NCI-H187 treated with DMSO at 0.1 percent for 48 hours (cell line): ENCODE results near the gene TCHH.
"Not testable (repeated sequence)": the region's sequence is repeated elsewhere in the genome, so short reads cannot be mapped to it uniquely, and the experiment has no call there.

Source experiments
- DNase-seq: peaks from one replicate; lab custom pipeline; 2025; lab: John Stamatoyannopoulos, UW

Gene TCHH, protein sequence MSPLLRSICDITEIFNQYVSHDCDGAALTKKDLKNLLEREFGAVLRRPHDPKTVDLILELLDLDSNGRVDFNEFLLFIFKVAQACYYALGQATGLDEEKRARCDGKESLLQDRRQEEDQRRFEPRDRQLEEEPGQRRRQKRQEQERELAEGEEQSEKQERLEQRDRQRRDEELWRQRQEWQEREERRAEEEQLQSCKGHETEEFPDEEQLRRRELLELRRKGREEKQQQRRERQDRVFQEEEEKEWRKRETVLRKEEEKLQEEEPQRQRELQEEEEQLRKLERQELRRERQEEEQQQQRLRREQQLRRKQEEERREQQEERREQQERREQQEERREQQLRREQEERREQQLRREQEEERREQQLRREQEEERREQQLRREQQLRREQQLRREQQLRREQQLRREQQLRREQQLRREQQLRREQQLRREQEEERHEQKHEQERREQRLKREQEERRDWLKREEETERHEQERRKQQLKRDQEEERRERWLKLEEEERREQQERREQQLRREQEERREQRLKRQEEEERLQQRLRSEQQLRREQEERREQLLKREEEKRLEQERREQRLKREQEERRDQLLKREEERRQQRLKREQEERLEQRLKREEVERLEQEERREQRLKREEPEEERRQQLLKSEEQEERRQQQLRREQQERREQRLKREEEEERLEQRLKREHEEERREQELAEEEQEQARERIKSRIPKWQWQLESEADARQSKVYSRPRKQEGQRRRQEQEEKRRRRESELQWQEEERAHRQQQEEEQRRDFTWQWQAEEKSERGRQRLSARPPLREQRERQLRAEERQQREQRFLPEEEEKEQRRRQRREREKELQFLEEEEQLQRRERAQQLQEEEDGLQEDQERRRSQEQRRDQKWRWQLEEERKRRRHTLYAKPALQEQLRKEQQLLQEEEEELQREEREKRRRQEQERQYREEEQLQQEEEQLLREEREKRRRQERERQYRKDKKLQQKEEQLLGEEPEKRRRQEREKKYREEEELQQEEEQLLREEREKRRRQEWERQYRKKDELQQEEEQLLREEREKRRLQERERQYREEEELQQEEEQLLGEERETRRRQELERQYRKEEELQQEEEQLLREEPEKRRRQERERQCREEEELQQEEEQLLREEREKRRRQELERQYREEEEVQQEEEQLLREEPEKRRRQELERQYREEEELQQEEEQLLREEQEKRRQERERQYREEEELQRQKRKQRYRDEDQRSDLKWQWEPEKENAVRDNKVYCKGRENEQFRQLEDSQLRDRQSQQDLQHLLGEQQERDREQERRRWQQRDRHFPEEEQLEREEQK (N-terminal part only)

DNA sequence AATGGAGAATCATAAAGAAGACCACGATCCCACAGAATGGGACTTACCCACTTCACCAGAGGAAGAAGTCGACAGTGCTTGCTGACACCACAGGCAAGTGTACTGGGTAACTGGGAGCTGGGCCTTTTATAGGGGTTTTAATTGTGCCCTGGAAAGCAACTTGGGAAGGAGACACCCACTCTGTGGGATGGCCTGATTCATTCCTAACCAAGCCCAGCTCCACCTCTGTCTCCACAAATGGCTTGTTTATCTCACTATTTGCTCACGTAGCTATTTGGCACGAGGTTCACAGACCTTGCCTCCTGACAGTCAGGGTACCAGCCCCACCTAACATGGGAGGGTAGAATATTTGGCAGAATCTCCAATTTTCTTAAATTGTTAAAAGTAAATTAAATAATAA lies at the start of gene TCHH:
Gene TCHH (minus strand): TSS at position 101 of the 400 bp plus-strand sequence. CDS start 1,364 bp downstream, outside the sequence.
- DNase-seq = no peak

DNA sequence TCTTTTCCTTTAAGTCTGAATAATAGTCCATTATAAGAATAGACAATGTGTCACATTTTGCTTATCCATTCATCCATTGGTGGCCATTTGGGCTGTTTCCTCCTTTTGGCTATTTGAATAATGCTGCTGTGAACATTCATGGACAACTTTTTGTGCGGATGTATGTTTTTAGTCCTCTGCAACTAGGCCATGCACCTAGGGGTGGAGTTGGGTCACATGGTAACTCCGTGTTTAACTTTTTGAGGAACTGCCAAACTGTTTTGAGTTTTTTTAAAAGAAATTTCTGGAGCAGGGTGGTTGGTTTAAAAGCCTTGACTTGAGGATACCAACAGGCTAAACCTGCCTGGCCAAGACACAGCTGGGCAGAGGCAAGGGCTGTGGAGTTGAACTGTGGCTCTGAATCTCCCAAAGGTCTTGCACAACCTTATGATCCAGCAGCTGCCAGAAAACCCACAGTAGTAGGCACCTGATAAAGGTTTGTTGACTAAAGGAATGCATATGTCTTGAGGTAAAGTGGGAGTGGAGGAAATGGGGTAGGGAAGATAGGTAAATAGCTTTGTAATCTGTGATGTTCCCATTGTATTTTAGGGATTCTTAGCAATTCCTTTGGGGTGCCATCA lies 49.4 kb upstream of the TCHH start:
- no peak for DNase-seq

DNA sequence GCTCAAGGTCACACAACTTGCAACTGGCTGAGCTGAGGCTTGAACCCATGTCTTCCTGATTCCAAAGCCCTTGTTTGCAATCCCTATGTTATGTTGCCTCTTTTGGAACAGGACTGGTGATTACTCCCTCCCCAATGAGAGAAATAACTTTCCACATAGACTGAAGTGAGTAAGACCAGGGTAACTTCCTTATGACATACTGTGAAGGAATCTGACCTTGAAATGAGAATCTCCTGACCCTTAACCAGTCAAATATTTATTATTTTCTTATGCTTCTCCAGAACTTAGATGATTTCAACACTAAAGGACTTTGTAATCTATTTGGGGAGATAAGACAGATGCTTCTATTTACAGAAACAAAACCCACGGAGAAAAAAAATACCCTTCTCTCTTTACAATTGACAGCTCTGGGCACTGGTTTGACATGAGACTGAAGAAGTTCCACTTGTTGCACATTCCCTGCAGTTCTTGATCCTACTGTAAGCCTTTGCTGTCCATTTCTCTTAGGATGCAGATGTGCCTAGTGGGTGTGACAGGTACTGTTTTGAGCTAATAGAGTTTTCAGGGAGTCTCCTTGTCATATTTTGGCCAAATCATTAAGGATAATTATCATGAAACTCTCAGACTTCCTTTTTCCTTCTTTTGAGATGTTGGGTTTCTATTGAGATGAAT lies 47.7 kb upstream of the TCHH start:
- no peak for DNase-seq

DNA sequence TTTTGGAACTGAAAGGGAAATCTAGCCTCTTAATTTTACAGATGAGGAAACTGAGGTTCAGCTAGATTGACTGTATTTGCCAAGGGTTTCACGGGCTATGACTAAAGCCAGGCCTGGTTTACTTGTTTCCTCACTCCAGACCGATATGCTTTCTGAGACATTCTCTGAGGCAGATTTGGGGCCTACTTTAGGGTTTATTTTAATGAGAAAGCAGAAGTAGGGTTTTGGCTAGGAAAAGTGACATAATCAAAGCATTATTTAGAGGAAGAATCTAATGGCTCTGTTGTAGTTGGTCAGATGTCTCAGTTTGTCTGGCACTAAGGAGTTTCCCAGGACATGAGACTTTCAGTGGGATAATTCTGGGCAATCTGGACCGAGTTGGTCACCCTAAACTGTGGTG lies 45.3 kb upstream of the TCHH start:
- DNase-seq = no peak

DNA sequence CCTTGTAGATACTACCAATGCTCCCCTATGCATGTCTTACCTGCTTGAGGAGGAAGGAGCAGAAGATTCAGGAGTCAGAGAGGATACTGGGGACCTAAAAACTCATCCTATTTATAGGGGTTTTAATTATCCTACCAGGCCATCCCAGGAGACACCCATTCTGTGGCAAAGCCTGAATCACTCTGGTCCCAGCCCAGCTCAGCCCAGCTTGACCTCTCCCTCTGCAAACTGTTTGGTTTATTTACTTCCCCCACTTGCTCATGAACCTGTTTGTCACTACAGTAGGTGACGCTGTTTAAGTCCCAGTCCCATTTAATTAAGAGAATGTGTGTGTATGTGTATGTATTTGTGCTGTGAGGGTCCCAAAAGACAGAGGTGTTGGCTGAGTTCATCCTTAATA lies 43.9 kb upstream of the TCHH start, which contains the start of gene RPTN:
Gene RPTN (minus strand): TSS at position 85 of the 400 bp plus-strand sequence. CDS start 1,339 bp downstream, outside the sequence.
- DNase-seq = no peak

DNA sequence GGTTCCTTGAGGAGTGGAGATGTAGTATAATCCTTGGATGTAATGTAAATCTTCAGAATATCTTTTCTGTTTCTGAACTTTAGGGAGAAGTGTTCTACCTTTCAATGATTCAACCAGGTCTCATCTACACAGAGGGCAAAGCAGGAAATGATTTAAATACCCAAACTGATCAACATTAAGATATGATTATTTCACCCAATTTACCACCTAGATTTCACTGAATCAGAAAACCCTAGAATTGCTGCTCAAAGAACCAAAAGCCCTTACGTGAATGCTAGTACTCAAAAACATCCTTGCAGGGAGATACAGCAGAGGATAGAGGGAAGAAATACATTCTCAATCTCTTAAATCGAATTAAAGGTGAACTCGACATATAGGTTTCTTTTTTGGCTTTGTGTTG lies 38.8 kb upstream of the TCHH start:
- DNase-seq = no peak

DNA sequence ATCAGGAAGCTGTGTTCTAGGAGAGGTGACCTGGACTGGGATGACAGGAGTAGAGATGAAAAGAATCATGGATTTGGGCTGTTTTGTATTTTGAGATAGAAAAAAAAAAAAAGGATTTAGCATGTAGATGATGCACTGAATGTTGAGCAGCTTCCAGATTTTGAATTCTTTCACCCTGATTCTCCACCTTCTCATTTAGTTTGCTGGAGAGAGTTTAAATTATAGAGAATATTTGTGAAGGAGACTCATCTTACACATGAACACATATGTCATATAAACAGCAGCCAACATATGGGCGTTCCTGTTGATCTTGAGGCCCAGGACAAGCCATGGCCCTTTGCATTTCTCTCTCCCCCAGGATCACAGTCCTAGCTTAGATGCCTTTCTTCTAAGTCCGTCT lies 36.4 kb upstream of the TCHH start:
- DNase-seq = no peak

DNA sequence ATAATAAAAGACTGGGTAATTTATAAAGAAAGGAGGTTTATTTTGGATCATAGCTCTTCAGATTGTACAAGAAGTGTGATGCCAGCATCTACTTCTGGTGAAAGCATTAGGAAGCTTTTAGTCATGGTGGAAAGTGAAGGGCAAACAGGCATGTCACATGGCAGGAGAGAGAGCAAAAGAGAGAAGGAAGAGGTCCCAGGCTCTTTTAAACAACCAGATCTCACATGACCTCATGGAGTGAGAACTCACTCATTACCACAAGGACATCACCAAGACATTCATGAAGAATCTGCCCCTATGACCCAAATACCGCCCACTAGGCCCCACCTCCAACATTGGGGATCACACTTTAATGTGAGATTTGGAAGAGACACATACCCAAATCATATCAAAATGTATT lies 33.7 kb upstream of the TCHH start:
- DNase-seq = no peak

DNA sequence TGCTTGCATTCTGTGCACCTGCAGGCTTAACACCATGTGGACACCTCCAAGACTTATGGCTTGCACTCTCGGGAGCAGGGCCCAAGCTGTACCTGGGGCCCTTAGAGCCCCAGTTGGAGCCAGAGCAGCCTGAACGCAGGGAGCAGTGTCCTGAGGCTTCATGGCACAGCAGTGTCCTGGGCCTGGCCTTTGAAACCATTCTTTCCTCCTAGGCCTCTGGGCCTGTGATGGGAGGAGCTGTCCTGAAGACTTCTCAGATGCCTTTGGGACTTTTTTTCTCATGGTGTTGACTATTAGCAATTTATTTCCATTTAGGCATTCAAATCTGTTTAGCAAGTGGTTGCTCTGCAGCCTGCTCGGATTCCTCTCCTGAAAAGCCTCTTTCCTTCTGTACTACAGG lies 32.8 kb upstream of the TCHH start:
- DNase-seq = no peak

DNA sequence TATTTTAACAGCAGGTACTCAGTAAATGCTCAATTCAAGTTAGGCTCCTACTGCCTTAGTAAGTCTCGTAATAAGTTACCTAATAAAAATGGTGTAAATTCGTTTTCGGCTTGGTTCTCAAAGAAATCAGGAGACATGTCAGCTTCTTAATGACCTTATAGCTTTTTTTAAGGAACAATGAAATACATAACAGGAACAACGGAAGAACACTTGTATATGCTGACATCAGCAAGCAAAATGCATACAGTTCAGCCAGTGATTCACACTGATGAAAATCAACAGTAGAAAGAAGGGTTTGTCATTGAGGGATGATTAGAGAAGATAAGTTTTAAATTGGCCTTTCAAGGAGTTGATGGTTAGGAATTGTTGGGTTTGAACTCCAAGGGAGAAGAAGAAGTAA lies 30.5 kb upstream of the TCHH start:
- no peak for DNase-seq

DNA sequence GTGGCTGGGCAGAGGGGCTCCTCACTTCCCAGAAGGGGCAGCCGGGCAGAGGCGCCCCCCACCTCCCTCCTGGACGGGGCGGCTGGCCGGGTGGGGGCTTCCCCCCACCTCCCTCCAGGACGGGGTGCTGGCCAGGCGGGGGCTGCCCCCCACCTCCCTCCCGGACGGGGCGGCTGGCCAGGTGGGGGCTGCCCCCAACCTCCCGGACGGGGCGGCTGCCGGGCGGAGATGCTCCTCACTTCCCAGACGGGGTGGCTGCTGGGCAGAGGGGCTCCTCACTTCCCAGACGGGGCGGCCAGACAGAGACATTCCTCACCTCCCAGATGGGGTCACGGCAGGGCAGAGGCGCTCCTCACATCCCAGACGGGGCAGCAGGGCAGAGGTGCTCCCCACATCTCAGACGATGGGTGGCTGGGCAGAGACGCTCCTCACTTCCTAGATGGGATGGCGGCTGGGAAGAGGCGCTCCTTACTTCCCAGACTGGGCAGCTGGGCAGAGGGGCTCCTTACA lies 29.5 kb upstream of the TCHH start:
- not testable (repeated sequence) for DNase-seq

DNA sequence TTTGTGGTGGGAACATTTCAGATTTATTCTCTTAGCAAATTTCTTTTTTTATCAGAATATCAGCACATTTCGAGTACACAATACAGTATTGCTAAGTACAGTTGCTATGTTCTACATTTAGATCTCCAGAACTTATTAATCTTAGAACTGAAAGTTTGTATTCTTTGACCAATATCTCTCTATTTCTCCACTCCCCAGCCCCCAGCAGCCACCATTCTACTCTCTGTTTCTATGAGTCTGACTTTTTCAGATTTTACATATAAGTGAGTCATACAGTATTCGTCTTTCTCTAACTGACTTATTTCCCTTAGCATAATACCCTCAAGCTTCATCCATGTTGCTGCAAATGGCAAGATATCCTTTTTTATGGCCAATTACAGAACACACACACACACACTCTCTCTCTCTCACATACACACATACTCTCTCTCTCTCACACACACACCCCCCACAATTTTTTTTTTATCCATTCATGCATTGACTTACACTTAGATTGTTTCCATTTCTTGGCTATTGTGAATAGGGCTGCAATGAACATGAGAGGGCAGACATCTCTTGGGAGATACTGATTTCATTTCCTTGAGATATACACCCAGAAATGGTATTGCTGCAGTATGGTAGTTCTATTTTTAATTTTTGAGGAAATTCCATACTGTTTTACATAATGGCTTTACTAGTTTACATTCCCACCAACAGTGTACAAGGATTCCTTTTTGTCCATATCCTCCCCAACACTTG lies 28.1 kb upstream of the TCHH start:
- DNase-seq = no peak

DNA sequence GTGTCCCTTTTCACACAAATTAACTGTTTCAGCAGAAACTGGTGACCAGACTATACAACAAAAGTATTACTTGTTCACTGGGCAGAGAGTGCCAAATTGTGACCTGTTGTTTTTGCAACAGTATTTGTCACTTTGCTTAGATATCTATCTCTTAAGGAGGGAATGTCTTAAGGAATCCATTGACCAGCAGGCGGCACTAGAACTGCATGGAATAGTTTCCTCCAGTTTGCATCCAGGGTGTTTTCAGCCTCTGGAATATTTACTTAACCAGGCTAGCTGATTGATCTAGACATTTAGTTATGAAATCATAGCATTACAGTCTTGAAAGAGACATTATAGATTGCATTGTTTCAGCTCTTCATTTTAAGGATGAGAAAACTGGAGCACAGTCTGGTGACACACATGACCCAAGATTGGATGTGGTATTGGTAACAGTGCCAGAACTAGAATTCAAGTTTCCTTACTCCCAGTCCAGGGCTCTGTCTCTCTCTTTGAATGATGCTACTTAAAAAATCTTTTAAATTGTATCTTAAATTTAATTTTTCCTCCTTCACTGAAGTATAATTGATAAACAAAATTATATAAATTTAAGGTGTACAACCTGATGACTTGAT lies 26.8 kb upstream of the TCHH start:
- no peak for DNase-seq

DNA sequence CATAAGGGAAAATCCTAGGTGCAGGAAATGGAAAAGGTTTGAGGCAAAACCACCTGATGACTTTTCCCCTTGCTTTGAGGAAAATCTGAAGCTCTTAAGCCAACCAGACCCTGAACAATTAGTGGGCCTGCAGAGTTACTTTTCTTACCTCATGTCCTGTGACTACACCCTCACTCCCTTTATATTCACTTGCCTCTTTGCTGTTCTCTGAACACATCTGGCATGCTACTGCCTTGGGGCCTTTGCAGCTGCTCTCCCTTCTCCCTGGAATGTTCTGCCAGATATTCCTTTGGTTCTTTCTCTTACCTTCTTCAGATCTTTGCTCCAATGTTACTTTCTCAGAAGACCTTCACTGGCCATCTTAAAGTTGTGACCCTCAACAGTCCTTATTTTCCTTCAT lies 22.0 kb upstream of the TCHH start:
- DNase-seq = no peak

DNA sequence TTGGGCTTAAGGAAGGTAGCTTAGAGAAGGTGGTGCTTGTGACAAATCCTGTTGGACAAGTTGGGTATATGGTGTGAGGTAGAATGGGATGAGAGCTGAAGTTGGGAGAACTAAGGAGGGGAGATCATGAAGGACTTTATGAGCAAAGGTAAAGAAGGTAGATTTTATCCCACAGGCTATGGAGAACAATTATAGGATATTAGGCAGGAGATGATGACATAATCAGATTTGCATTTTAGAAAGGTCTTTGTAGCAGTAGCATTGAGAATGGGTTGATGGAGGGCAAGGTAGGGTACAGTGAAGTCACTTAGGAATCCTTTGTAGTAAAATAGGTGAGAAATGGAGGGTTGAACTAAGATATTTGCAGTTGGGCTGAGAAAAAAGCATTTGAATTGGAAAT lies 14.9 kb upstream of the TCHH start:
- no peak for DNase-seq

DNA sequence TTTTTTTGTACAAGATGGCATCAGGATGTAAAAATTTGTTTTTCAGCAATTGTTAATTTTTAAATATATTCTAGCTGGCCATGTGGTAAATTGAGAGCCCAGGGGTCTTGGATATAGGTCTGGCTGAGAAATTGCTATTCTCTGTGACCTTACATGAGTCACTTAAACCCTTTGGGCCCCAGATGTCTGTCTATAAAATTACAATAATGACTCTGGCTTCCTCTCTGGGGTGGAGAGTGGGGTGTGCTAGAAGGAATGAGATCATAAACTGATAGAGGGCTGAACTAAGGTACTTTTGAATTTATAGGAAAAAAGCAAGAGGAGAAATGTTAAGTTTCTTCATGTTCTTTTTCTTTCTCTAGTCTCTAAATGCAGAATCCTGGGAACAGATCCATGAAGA lies 12.4 kb upstream of the TCHH start:
- no peak for DNase-seq

DNA sequence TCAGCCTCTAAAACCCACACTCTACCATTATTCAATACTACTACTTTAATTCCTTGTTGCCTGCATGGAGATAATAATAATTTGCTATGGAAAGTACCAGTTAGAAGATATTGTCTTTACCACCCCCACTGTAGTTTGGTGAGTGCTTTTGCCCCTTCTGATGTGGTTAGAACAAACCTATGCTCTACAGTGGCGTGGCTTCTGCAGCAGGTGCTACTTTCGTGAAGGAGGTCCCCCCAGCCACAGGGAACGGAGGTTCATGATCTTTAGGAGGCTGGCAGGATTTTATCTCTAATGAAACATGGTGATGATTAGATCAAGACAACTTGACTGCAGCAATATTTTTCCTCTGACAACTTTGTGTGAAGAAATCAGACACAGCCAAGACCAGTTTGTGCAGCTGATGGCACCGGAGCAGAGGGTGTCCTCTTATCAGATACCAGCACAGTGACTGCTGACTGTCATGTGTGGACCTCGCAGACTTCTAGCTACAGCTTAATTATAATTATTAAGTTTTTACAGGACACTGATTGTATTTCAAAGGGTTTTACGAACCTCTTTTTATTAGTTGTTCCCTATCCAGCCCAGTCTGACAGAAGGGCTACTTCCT lies 10.7 kb upstream of the TCHH start:
- no peak for DNase-seq

DNA sequence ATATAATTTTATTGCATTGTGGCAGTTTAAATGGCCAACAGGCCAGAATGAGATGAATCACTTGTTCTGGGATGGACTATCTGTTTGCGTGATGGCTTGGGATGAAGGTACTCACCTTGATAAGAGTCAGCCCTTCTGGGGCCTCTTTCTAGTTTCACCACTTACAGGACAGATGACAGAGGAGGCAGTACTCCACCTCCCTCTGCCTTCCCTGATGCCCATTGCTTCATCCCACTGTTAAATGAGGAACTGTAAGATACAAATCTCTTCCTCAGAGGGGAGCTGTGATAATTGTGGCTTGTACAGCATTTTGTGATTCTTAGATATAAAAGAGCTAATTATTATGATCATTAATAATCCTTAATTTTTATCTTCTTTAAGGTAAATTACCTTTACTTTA lies 3.7 kb upstream of the TCHH start:
- no peak for DNase-seq

DNA sequence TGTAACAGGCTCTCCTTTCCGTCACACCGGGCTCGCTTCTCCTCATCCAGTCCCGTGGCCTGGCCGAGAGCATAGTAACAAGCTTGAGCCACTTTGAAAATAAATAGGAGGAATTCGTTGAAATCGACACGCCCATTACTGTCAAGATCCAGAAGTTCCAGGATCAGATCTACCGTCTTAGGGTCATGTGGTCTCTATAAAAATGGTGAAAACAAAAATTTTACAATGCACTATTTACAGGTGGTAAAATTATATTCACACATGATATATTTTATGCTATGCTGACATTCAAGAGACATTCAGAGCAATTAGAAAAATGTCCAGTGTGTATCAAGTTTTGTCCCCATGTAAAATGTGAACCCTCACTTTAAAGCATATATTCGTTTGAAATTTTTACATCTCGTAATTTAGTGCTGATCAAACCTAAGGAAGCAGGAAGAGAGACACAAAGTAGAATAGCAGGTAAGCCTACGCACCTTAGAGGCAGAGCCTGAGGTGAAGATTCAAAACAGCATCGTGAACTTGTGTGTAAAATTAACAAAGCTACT lies 2.3 kb downstream of the TCHH start:
- DNase-seq = no peak
